Prostate gland (tissue), 2 donors: ENCODE data around the gene BOLL. TPM values are rescaled to one million over a fixed set of nuclear protein-coding genes. Genes with fewer than 3 reads are reported as not detected.
"Not testable (repeated sequence)": the region's sequence is repeated elsewhere in the genome, so short reads cannot be mapped to it uniquely, and the experiment has no call there.

Experiments
- DNase-seq: peaks from one replicate; pipeline ENCODE4 v3.0.0-alpha.2; 2019; ENCODE audit warnings: low spot score
- H3K27ac ChIP-seq, 2 donors: fragments of 200-600 bp; sonication (generic); 2 replicates each; pipeline ENCODE4 v1.5.1; 2017 to 2019
- H3K27me3 ChIP-seq: fragments of 200-600 bp; sonication (generic); replicated peaks from 2 replicates; pipeline ENCODE4 v1.5.1; 2019; ENCODE audit not compliant: insufficient read depth
- H3K36me3 ChIP-seq, 2 donors: fragments of 200-600 bp; sonication (generic); 1 replicate in 1 of 2; 2 replicates in 1 of 2; pipeline versions ENCODE4 v1.5.1 to v1.8.1; 2017 to 2019
- H3K4me1 ChIP-seq: fragments of 200-600 bp; sonication (generic); replicated peaks from 2 replicates; pipeline ENCODE4 v1.5.1; 2019
- H3K4me3 ChIP-seq, 2 donors: fragments of 200-600 bp; sonication (generic); 2 replicates each; pipeline ENCODE4 v1.5.1; 2017 to 2019
- H3K9me3 ChIP-seq: fragments of 200-600 bp; sonication (generic); 2 replicates; pipeline ENCODE4 v1.5.1; 2017
- CTCF ChIP-seq, 4 experiments: fragments of 200-600 bp in 2 of 4; fragments of 450-650 bp in 2 of 4; sonication (generic) in 2 of 4; IDR thresholded peaks; 1 replicate in 3 of 4; 2 replicates in 1 of 4; pipeline ENCODE4 v1.5.1; 2016 to 2019; ENCODE audit warnings: antibody characterized with exemption in 4 of 4, mild to moderate bottlenecking in 2 of 4, moderate library complexity in 2 of 4
- POLR2A ChIP-seq: fragments of 450-650 bp; IDR thresholded peaks from one replicate; pipeline ENCODE4 v1.6.1; 2016; ENCODE audit warnings: antibody characterized with exemption, mild to moderate bottlenecking
- POLR2AphosphoS5 ChIP-seq: sonication (generic); formaldehyde crosslinking; IDR thresholded peaks from one replicate; pipeline ENCODE4 v1.6.1; 2017; ENCODE audit warnings: antibody characterized with exemption
- WGBS: methylation state at CpG from one replicate; pipeline ENCODE4 v1.1.5; 2018; 5-methylcytosine and 5-hydroxymethylcytosine counted together
- intact Hi-C: fragments of 100-400 bp; cut with DNase I; formaldehyde crosslinking; loops from one replicate; pipeline ENCODE4 v1.14.2; 2022
- total RNA-seq, 2 donors: library from RNA; depleted of rRNA; stranded (reverse); fragments of >200 nt; gene quantifications; one replicate each; pipeline ENCODE4 v1.1.0, GENCODE V29; 2016

The BOLL gene
- total RNA-seq, 2 donors from 2014 or later: 13.9 TPM; not detected in 1

- H3K36me3 ChIP-seq: no peaks in the 10 kb centered on the region
- H3K4me3 ChIP-seq: no peak overlapping the region
- DNase-seq: no peak
- intact Hi-C loops: no loop called here
- H3K4me1 ChIP-seq: peaks cover 6% of the 10 kb centered on the region
- no peak for TF ChIP-seq CTCF (IDR thresholded peaks at IDR 0.05)
- no peak for TF ChIP-seq POLR2A
- no peak for TF ChIP-seq POLR2AphosphoS5
- no peaks in the 10 kb centered on the region for H3K9me3 ChIP-seq
- no peak overlapping the region for H3K27ac ChIP-seq
- no peaks in the 10 kb centered on the region for H3K27me3 ChIP-seq
Observed at GRCh38 chr2:197711578-197711977, 73.5 kb downstream of the BOLL start.

DNA sequence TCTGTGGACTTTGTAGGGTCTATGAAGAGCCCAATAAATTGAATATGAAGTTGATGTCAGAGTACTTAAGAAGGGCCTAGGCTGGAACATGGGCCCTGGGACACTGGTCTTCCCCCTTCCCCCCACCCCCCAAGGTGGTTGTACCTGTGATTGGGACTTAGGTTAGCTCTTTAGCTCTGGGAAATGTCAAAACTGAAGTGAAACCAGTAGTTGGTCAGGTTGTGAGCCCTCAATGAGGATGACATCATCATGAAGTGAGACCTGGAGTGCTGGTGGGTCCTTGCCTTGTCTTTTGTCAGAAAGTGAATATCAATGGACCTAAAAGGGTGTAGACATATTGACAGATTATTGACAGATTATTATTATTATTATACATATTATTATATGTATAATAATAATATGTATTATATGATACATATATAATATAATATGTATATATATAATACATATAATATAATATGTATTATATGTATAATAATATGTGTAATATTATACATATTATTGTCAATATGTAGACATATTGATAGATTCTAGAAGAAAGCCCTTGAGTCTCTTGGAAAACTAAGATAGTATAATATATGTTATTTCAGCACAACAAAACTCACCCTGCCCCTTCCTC lies 74.6 kb downstream of the BOLL start:
- Histone ChIP-seq H3K9me3 (no peaks in the 10 kb centered on the region), H3K27ac (no peak overlapping the region), H3K27me3 (no peaks in the 10 kb centered on the region), H3K4me3 (no peak overlapping the region), H3K4me1 (peaks cover 9% of the 10 kb centered on the region), H3K36me3 (no peaks in the 10 kb centered on the region)
- intact Hi-C loops: no loop called here
- no peak for DNase-seq
- TF ChIP-seq CTCF (IDR thresholded peaks at IDR 0.05) (no peak), POLR2AphosphoS5 (no peak), POLR2A (no peak)

GRCh38 chr2:197709140-197709539 lies 76.0 kb downstream of the BOLL start:
- not testable (repeated sequence) for DNase-seq, H3K27me3 ChIP-seq, H3K4me1 ChIP-seq, H3K36me3 ChIP-seq, H3K27ac ChIP-seq, H3K9me3 ChIP-seq, H3K4me3 ChIP-seq
- intact Hi-C loops: loop anchor here (5.0 to 10.0 kb wide), 5 partner anchors 68 to 586 kb away; partner anchors contain the start of genes COQ10B, HSPD1 and MOB4
- 91% methylated on average over 7 of the region's 7 CpGs for WGBS

DNA sequence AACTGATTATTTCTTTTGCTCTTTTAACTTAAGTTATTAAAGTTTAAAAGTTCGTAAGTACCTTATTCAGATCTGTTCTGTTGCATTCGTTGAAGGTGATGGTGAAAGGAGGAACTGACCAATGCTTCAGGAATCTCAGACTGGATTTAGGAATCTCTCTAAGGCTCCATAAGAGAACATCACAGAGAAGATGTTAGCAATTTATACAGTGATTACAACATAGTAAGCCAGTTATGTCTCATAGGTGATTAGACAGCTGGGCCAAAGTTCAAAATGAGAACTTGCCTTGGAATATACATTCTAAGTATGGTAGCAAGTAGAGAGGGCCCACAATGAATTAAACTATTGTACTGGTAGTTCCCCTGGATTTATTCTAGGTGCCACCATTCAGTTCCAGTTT lies 76.8 kb downstream of the BOLL start:
- H3K27me3 ChIP-seq: no peaks in the 10 kb centered on the region
- no peak overlapping the region for H3K4me3 ChIP-seq
- no peaks in the 10 kb centered on the region for H3K9me3 ChIP-seq
- intact Hi-C loops: loop anchor here (5.0 to 10.0 kb wide), 5 partner anchors 69 to 586 kb away; partner anchors contain the start of genes COQ10B, HSPD1 and MOB4
- no peaks in the 10 kb centered on the region for H3K36me3 ChIP-seq
- H3K4me1 ChIP-seq: peaks cover 9% of the 10 kb centered on the region
- DNase-seq: no peak
- H3K27ac ChIP-seq: no peak overlapping the region
- WGBS: 52% methylated on average over 2 of the region's 2 CpGs
- TF ChIP-seq CTCF (IDR thresholded peaks at IDR 0.05) (no peak), POLR2A (no peak), POLR2AphosphoS5 (no peak)

DNA sequence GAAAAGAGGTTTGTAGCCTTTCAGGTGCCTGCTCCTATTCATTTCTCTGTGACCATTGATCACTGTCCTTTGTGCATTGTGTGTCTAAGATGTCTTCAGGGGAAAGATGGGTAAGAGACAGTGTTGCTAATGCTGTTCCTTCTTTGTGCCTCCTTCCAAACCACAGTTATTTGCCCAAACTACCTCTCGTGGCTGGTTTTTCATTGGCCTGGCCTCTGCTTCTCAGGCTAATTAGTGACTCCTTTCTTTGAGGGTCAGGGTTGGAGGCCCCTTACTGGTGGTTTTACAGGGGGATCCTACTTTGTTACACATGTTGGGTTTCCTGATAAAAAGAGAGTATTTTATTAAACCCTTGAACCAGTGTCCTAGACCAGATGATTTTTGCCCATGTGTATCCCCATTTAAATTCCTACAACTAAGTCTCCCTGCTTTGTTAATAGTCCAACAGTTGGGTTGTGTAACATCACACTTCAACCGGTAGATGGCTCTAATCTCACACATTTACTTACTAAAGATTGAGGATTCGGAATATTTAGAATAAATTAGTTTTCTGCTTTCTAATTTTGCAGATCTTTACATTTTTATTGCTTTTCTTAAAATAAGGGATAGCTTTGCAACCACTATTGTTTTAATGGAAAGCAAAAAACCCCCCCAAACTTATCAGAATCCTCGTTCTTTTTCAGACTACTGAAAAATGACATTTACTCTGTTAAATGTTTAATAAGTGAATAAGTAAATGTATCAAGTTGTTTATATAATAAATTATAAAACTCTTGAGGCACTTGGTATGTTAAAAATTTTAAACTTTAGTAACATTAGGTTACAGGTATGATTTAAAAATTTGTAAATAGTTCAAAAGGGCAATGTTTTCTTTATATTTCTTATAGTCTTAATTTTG lies 77.6 kb downstream of the BOLL start:
- Histone ChIP-seq H3K4me1 (peaks cover 9% of the 10 kb centered on the region), H3K27me3 (no peaks in the 10 kb centered on the region), H3K9me3 (no peaks in the 10 kb centered on the region), H3K27ac (no peak overlapping the region), H3K36me3 (no peaks in the 10 kb centered on the region), H3K4me3 (peak overlapping the region in 1 of 2 donors; percentile 71)
- TF ChIP-seq CTCF (IDR thresholded peaks at IDR 0.05): peak in 3 of 4 experiments; percentile 45 to 74 (median 65)
- no peak for TF ChIP-seq POLR2A
- intact Hi-C loops: loop anchor here (5.0 to 10.0 kb wide), 5 partner anchors 70 to 587 kb away; partner anchors contain the start of genes COQ10B, HSPD1 and MOB4
- WGBS: 6% methylated on average over 4 of the region's 4 CpGs
- no peak for DNase-seq
